ENCODE data around the gene HS6ST3.

DNA sequence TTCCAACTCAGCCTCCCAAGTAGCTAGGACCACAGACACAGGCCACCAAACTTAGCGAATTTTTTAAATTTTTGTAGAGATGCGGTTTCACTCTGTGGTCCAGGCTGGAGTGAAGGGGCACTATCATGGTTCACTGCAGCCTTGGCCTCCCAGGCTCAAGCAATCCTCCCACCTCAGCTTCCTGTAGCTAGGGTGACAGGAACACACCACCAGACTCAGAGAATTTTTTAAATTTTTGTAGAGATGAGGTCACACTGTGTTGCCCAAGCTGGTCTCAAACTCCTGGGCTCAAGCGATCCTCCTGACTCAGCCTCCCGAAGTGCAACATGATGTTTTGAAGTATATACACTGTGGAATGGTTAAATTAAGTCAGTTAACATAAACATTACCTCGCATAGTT is 640.8 kb downstream of the HS6ST3 start:
- TF ChIP-seq, protein P1, sequence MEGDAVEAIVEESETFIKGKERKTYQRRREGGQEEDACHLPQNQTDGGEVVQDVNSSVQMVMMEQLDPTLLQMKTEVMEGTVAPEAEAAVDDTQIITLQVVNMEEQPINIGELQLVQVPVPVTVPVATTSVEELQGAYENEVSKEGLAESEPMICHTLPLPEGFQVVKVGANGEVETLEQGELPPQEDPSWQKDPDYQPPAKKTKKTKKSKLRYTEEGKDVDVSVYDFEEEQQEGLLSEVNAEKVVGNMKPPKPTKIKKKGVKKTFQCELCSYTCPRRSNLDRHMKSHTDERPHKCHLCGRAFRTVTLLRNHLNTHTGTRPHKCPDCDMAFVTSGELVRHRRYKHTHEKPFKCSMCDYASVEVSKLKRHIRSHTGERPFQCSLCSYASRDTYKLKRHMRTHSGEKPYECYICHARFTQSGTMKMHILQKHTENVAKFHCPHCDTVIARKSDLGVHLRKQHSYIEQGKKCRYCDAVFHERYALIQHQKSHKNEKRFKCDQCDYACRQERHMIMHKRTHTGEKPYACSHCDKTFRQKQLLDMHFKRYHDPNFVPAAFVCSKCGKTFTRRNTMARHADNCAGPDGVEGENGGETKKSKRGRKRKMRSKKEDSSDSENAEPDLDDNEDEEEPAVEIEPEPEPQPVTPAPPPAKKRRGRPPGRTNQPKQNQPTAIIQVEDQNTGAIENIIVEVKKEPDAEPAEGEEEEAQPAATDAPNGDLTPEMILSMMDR (IDR thresholded peaks at IDR 0.05): no peak
- TF ChIP-seq POLR2A (IDR thresholded peaks at IDR 0.05): no peak

All from adrenal gland (tissue), 5 donors.